GM21786 (cell line): ENCODE measurements around the gene LYST.
"Not testable (repeated sequence)": the region's sequence is repeated elsewhere in the genome, so short reads cannot be mapped to it uniquely, and the experiment has no call there.

Source experiments
- ATAC-seq: cut with Tn5 transposase; IDR thresholded peaks from one replicate; pipeline ENCODE4 v1.9.1; 2021; ENCODE audit not compliant: unreplicated experiment

Gene LYST

GRCh38 chr1:235823684-235824083 lies 43.0 kb downstream of the LYST start:
- ATAC-seq, result no peak

GRCh38 chr1:235822685-235823084 lies 44.0 kb downstream of the LYST start:
- ATAC-seq, result no peak

GRCh38 chr1:235821361-235821981 lies 45.2 kb downstream of the LYST start:
- ATAC-seq, result no peak

- ATAC-seq, result no peak
Observed at GRCh38 chr1:235820061-235820460, 46.6 kb downstream of the LYST start.

- ATAC-seq, result no peak
Observed at GRCh38 chr1:235818632-235819136, 48.0 kb downstream of the LYST start.

GRCh38 chr1:235817101-235817728 lies 49.5 kb downstream of the LYST start:
- no peak for ATAC-seq

- no peak for ATAC-seq
Observed at GRCh38 chr1:235809688-235810397, 56.9 kb downstream of the LYST start.

GRCh38 chr1:235808223-235808622 lies 58.5 kb downstream of the LYST start:
- ATAC-seq, result no peak

GRCh38 chr1:235806123-235806522 lies 60.6 kb downstream of the LYST start:
- ATAC-seq, result no peak

GRCh38 chr1:235802573-235803346 lies 63.9 kb downstream of the LYST start:
- ATAC-seq, result no peak

- no peak for ATAC-seq
Observed at GRCh38 chr1:235799264-235799663, 67.4 kb downstream of the LYST start.

GRCh38 chr1:235791532-235792060 lies 75.1 kb downstream of the LYST start:
- no peak for ATAC-seq

GRCh38 chr1:235790123-235790522 lies 76.6 kb downstream of the LYST start:
- no peak for ATAC-seq

- ATAC-seq, result not testable (repeated sequence)
Observed at GRCh38 chr1:235786227-235786898, 80.3 kb downstream of the LYST start.

GRCh38 chr1:235784950-235785349 lies 81.8 kb downstream of the LYST start:
- no peak for ATAC-seq

GRCh38 chr1:235783148-235783776 lies 83.4 kb downstream of the LYST start:
- no peak for ATAC-seq

- no peak for ATAC-seq
Observed at GRCh38 chr1:235782601-235783000, 84.1 kb downstream of the LYST start.

- ATAC-seq, result no peak
Observed at GRCh38 chr1:235781807-235782206, 84.9 kb downstream of the LYST start.

GRCh38 chr1:235779770-235780169 lies 86.9 kb downstream of the LYST start:
- no peak for ATAC-seq

- no peak for ATAC-seq
Observed at GRCh38 chr1:235776396-235776795, 90.3 kb downstream of the LYST start.
